Stimulated activated CD8-positive, alpha-beta memory T cell treated with anti-CD3 and anti-CD28 coated beads, Interleukin-4, amount 100 ng/mL, for 48 hours (primary cell): ENCODE data around the gene NKTR.

Experiments
- DNase-seq: peaks from one replicate; pipeline ENCODE4 v3.0.0-alpha.2; 2020

NKTR gene

DNA sequence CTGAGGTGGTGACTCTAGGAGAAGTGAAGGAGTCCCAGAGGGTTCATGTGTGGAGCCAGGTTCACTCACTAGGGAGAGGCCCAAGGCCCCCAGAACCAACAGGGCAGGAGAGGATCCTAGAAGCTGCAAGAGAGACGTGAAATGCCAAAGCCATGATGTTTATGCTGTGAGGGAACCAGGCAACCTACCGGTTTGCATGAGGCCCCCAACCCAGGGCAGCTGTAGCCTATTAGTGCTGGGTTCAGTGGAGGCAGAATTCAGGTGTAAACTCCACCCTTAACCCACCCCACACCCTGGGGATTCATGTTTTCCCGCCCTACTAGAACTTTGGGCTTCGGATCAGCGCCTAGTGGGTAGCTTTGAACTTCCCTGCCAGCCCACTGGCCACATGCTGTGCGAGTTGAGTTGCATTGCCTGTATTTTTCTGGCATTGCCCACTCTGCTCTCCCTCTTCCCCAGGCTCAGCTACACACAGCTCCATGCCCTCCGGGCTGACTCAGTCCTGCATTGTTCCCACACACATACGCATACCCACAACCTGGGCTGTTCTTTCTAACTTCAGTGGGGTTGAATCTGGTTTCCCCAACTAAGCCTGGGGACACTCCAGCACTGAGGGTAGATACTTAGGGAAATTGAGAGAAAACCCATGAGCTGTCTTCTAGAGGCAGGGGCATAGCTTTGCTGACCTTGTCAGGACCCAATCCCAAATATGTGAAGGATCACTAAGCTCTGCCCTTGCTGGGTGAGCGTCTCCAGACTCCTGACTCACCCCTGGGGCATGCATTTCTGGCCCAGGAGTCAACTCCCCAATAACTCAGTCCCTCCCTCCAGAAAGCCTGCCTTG, 51.0 kb downstream of the NKTR start:
- no peak for DNase-seq

DNA sequence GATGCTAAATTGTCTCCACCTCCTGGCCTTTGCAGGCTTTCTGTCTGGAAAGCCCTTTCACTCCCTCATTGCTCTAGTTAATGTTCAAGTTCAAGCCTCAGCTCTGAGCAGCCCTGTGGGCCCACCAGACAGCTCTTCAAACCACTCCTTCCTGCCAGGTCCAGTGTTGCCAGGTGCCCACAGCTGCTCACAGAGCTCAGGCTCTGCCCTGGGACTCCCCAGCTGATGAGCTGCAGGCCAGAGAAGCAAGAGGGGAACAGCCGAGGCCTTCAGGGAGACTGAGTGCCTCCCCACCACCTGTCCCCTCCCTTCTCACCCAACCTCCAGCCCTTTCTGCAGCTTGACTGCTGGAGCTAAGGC, 51.7 kb downstream of the NKTR start:
- DNase-seq = no peak

DNA sequence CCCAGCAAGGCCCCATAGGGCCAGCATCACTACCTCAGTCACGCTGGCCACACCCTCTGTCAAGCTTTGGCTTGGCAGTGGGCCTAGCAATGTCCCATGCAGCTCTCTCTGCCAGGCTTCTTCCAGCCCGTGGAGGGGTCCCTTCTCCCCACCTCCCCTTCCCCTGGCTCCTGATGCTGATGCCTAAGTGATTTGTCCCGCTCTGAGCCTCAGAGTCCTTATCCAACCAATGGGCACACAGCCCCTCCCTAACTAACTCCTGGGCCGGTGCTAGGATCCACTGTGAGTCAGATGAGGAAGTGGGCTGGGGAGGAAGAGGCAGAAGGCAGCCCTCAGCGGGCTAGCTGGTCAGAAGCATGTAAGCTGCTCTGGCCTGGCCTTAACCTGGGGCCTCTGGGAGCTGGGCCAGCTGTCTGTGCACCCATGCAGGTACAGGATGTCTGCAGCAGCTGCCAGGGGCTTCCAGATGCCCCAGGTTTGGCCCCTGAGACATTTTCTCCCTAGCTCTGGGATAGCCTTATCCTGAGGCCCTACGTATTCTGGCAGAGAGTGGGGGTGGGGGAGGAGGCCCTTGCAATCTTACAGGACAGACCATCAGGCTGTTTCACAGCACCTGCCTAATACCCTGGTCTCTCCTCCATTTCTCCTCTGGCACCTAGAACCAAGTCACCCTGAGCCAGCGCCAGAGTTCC, 52.3 kb downstream of the NKTR start:
- DNase-seq = no peak

DNA sequence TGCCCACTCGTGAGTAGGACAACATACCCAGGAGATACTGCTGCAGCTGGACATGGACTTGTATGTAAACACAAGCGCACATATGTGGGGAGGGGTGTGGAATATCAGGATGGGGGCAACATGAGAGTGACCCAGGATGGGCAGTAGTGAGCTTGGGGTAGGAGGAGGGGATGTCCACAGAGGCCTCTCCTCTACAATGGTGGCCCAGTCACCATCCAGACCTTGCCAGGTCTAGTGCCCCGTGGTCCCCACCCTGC, 52.7 kb downstream of the NKTR start:
- DNase-seq = no peak

DNA sequence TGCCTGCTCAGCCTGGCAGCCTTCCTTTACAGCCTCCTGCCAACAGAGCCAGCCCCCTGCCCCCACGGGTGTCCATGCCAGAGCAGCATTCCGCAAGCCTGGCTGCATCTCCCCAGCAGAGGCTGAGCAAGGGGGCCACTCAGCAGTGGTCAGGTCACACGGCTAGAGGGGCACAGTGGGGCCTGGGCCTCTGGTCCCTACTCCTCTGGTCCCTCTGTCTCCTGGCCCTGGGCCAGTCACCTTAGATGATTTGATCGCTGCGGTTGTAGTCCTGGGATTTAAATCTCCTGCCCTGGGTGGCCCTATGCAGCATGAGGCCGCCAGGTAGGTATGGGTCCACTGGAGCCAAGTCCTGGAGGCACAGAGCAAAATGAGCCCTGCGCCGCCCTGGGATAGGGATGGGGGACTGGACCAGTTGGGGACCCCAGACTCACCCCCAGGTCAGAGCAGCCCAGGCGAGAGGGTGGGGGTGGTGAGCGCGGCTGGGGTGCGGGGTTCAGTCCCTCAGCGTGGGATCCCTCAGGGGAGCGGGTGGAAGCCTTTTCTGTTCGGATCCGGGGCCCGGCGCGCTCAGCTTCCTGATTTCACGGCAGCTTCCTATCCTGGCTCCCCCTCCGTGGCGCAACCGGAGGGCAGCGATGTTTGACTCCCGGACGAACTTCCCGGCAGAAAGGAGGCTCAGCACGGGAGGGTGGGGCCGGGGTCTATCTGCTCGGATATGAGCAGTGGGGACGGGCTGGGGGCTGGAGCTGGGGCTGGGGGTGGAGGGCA, 53.3 kb downstream of the NKTR start, which contains the start of gene ZBTB47:
Gene ZBTB47 (plus strand): TSS at position 138 of the 771 bp plus-strand sequence. CDS start 4,659 bp downstream, outside the sequence.
- no peak for DNase-seq

DNA sequence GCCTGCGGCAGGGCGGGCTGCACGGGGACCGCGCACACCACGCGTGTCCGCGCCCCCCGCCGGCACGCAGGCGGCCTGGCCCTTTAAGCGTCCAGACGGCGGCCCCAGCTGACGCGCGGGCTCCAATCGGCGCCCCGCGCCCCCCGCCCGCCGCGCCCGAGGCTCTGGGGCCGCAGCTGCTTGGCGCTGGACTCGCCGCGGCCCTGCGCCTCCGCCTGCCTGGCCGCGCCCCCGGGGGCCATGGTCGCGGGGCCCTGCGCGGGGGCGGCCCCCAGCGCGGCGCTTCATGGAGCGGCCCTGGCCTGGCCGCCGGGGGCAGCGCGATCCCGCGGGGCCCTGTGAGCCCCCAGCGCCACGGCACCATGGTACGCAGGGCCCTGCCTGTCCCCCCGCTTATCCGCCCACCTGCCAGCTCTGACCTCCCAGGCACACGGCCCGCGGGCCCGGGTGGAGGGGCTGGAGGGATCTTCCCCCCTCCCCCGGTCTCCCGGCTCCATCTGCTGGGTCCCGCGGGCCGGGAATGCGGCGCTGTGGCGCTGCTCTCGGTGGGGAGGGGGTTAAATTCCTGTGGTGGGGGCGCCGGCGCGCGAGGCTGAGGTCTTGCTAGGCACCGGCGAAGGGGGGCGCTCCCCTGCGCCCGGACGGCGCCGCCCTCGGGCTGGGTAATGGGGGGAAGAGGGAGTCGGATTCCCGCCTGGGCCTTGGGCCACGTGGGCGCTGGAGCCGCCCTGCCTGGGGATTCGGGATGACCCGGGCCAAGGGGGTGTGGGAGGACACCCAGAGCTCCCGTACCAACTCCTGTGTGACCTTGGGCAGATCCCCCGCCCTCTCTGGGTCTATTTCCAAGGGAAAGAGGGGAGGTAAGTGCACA, 54.1 kb downstream of the NKTR start:
- DNase-seq = no peak

DNA sequence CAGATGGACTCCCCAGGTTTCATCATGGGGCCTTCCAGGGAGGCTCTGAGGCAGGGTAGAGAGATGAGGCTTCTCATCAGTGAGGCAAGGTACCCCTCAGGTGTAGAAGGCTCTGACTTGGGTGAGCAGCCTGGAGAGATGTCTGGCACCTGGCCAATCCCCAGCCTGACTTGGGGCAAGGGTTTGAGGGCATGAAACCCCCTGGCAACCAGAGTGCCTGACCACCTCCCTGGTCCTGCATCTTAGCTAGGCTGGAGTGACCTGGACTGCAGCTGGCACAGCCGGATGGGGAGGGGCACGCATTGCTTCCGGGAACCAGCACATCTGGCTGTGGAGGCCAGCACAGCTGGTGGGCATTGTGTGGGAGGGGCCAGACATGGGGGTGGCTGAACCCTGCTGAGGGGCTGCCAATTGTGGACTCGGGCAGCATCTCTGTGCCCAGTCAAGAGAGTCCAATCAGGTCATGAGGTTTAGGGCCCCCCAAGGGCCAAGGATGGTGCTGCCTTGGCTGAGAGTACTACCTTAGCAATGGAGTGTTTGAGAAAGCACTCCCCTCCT, 54.9 kb downstream of the NKTR start:
- DNase-seq = no peak

DNA sequence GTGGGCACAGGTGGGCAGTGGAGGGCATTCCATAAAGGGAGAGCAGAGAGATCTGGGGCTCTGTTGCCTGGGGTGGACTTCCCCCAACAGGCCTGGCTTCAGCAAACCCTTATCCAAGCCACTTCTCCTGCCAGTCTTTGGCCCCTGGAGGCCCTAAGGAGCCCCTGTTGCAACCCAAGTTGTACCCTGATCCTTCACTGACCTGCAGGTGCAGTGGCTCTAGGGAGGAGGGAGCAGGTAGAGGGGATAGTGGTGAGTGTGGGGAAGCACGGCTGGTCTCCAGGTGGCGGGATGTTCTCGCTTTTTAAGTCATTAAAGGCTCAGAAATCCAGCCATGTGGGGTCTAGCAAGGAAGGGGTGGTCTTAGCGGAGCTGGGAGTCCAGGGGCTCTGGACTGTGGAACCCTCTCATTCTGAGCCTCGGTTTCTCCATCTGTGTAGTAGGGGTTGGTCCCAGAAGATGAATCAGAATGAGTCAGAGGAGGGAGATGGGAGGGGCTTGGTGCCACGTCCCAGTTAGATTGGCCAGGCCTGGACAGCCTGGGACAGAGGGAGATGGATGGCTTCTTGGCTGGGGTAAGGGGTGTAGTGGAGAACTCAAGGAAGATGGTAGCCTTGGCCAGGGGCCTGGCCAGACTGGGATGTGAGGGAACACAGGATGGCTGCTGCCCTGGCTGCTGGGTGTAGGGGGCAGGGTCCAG, 55.6 kb downstream of the NKTR start:
- DNase-seq = no peak

DNA sequence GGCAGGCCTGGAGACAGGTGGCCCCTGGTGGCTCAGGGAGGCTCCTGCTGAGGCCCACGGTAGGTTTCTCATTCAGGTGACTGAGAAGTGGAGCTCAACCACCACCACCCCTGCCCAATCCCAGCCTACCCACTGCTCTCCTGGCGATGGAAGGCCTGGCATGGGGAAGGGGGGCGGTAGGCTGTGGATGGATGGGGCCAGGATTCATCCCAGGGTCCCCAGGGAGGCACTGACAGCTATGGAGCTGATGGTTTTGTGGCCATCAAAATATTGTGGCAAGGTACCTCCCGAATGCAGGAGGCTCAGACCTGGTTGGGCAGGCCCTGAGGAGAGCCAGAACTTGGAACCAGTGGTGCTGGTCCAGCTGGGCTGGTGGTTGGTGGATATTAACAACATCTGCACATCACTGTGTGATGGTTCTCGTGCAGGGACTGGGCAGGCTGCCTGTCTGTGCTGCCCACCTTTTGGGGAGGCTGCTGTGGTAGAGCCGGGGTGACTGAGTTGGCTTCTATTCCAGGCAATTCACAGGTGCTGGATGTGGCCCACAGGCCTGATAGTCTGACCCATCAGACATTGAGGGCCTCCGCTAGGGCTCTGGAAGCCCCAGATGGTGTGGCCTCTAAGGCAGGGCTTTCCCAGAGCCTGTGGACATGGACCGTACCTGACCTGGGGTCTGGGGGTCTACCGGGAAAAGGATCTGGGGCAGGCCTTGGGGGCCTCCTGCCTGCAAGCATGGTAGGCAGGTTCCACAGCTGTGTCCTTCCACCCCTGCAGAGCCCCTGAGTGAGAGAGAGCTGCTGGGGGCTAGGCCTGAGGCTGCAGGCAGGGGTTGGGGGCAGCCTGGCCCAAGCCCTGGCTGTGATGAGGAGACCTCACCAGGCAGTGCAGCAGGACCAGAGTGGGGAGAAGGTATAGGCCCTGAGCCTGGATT, 56.5 kb downstream of the NKTR start:
- DNase-seq = no peak

DNA sequence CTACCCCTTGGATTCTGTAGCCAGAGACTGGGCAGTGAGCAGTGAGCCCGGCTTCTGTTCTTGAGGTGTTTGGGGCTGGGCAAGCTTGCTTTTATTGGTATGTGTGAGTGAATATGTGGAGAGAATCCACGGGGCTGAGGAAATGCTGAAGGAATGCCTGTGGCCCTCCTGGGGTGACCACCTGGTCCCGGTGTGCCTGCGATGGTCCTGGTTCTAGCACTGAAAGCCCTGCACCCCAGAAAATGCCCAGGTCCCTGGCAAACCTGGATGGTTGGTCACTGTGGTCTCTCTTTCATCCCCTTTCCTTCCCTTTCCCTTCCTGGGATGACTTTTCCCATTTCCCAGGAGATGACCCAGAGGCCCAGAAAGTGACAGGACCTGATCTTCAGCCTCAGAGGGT, 57.2 kb downstream of the NKTR start:
- DNase-seq = no peak

DNA sequence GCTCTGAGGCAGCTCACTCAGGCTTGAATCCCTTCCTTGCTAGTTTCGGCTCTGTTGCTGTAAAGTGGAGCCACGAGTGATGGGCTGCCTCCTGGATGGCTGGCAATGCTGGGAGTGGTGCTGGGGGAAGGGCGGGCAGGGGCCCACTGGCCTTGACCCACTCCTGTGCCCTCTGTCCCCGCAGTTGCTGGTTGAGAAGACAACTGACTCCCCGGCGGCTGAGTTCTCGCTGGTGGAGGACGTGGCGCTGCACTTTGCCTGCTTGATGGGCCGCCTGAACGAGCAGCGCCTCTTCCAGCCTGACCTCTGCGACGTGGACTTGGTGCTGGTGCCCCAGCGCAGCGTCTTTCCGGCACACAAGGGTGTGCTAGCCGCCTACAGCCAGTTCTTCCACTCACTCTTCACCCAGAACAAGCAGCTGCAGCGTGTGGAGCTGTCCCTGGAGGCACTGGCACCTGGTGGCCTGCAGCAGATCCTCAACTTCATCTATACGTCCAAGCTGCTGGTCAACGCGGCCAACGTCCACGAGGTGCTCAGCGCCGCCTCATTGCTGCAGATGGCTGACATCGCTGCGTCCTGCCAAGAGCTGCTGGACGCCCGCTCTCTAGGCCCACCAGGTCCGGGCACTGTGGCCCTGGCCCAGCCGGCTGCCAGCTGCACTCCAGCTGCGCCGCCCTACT, 57.7 kb downstream of the NKTR start:
- no peak for DNase-seq

DNA sequence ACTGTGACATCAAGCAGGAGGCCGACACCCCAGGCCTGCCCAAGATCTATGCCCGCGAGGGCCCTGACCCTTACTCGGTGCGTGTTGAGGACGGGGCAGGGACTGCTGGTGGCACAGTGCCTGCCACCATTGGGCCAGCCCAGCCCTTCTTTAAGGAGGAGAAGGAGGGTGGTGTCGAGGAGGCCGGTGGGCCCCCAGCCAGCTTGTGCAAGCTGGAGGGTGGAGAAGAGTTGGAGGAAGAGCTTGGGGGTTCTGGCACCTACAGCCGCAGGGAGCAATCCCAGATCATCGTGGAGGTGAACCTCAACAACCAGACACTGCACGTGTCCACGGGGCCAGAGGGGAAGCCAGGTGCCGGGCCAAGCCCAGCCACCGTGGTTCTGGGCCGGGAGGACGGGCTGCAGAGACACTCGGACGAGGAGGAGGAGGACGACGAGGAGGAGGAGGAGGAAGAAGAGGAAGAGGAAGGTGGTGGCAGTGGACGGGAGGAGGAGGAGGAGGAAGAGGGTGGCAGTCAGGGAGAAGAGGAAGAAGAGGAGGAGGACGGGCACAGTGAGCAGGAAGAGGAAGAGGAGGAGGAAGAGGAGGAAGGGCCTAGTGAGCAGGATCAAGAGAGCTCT, 58.4 kb downstream of the NKTR start:
- DNase-seq = no peak

DNA sequence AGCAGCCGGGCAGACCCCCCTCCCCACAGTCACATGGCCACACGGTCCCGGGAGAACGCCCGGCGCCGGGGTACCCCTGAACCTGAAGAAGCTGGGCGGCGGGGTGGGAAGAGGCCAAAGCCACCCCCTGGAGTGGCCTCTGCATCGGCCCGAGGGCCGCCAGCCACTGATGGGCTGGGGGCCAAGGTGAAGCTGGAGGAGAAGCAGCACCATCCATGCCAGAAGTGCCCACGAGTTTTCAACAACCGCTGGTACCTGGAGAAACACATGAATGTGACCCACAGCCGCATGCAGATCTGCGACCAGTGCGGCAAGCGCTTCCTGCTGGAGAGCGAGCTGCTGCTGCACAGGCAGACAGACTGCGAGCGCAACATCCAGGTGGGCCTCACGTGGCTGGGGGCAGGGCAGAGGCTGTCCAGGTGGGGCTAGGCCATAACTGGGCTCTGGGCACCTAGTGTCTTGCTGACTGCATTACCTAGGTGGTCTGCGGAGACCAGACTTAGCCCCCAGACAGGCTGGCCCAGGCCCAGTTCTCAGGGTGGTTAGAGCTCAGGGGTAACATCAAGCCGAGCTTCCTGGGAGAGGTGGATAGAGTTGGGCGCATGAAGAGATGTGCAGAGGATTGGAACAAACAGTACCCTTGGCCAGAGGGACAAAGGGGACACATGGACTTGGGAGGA, 59.1 kb downstream of the NKTR start:
- no peak for DNase-seq

DNA sequence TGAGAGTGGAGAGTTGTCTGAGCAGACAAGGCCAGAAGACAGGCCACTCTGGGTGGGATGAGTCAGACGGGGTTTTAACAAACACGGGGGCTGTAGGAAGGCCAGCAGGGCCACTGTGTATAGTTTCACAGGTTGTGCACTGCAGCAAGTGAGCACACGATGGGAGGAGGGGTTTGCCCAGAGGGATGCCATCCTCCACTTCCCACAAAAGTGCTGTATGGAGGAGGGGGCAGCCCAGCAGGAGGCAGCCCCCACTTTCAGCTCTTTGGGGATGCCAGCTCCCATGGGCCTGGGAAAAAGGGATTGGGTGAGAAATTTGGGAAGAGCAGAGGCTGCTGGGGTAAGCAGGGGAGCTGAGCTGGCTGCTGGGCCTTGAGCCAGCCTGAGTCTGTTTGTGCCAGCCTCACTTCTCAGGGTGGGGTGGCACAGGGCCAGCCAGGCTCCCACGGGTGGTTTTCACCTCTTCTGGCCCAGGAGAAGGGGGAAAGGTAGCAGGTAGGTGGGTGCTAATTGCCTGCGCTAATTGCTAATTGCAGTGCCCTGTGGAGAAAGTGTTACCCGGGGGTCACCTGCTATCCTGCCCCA, 59.7 kb downstream of the NKTR start:
- no peak for DNase-seq

DNA sequence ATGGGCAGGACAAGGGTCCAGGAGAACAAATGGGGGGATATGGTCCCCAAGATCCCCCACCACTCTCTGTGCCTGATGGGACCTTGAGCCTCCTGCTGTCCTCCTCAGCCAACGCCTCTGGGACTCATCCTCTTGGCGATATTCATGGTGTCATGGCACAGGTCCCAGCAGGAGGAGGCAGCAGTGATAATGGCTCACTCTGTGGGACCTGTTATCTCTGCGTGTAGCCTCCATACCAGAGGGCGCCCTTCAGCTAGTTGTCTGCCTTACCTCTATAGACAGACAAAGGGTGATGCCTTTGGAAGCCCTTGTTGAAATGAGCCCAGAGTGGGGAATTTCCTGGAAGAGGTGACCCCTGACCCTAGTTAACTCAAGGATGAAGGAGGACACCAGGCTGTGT, 60.4 kb downstream of the NKTR start:
- no peak for DNase-seq

DNA sequence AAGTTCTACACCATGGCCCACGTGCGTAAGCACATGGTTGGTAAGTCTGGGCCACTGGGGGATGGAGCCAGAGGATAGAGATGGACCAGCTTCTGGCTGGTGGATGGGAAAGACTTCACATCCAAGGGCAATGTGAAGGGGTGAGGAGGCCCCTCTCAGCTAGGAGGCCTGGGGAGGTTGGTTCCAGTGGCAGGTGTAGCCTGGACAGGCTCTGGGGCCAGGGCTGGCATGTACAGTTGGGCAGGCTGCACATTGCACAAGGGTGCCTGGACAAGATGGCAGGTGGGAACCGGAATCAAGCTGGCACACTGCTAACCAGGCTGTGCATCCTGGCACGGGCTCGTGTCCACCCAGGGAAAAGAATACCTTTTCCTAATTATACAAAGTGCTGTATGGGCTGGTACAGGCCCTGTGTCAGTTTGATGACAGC, 61.1 kb downstream of the NKTR start:
- DNase-seq = no peak

DNA sequence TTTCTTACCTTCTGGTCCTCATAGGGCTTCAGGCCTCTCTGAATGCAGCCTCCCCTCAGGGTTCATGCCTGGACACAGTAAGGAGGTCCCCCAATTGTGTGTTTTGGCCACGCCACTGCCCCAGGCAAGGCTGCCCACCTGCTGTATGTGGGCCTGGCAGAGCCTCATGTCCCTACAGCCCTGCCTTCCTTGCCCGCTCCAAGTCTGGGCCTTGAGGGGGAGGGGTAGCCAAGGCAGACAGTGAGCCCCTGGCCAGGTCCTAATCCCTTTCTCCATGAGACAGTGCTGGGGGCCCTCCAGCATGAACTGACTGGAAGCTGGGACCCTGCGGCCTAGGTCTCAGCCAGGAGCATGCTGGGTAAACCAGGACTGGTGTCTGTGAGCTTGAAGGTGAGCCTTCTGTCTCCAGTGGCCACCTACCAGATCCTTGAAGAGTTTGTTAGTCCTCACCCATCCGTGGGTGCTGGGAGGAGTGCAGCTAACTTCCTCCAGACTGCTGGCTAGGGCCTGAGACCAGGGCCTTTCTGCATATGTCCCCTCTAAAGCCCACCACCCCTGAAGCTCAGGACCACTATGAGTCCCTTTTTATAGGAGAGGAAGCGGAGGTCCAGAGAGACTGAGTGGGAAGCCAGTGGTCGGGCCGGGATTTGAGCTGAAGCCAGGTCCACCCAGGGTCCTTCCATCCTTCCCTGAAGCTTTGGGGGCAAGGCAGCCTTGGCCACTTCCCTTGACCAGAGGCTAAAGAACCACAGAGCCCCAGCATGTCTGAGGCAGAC, 61.7 kb downstream of the NKTR start:
- peak; percentile 21 for DNase-seq
